ENCODE results near the gene EVA1C. TPM values are rescaled to one million over a fixed set of nuclear protein-coding genes. Genes with fewer than 3 reads are reported as not detected.

EVA1C gene
- total RNA-seq, 1 experiment from 2014 or later = 0.98 TPM

- H2BK5ac ChIP-seq (ENCODE audit: insufficient read length, low read length) = no peak overlapping the region
- no peaks in the 10 kb centered on the region for H3K27me3 ChIP-seq (ENCODE audit: insufficient read depth, low read length)
- Mint-ChIP-seq H3K4me1 (peaks cover 16 to 18% of the 10 kb centered on the region in 2 experiments), H3K27ac (no peak overlapping the region), H3K4me3 (no peak overlapping the region), H3K36me3 (ENCODE audit: insufficient read depth in 1 of 3, low read depth in 3 of 3) (peaks cover 0 to 2% (median 0%) of the 10 kb centered on the region in 3 experiments; a peak in 1 of 7 replicates), H3K27me3 (ENCODE audit: low read depth) (no peaks in the 10 kb centered on the region), H3K9me3 (no peaks in the 10 kb centered on the region)
- no peaks in the 10 kb centered on the region for H3K23me2 ChIP-seq (ENCODE audit: insufficient read length, low read depth, low read length, poor library complexity, severe bottlenecking)
- no peak for TF ChIP-seq CTCF (conservative IDR thresholded peaks at IDR 0.05)
- no peaks in the 10 kb centered on the region for H3K79me2 ChIP-seq (ENCODE audit: insufficient read depth, low read length)
- H3K14ac ChIP-seq (ENCODE audit: insufficient read depth, low read length) = no peak overlapping the region
- WGBS (ENCODE audit: extremely low coverage, insufficient read length, low lambda C conversion rate) = no CpG with 5 or more reads among the region's 1 CpG
- no peak overlapping the region for H3K4me2 ChIP-seq (ENCODE audit: insufficient read depth, insufficient read length, low read length)
- H3K9me3 ChIP-seq (ENCODE audit: control insufficient read depth, low read depth, low read length) = no peaks in the 10 kb centered on the region
- H2BK12ac ChIP-seq (ENCODE audit: insufficient read length, low read depth, low read length) = no peak overlapping the region
- no peak overlapping the region for H2BK120ac ChIP-seq (ENCODE audit: low read depth, low read length, poor library complexity, severe bottlenecking)
- no peak overlapping the region for H3T11ph ChIP-seq (ENCODE audit: low read length)
- H4K5ac ChIP-seq (ENCODE audit: insufficient read length, low read depth, low read length) = no peak overlapping the region
- no peak overlapping the region for H4K8ac ChIP-seq (replicated peaks; ENCODE audit: insufficient read length, low read depth, low read length)
- no peak overlapping the region for H3K23ac ChIP-seq (ENCODE audit: insufficient read length, low read depth, low read length)
- no peaks in the 10 kb centered on the region for H3K79me1 ChIP-seq (ENCODE audit: insufficient read depth, low read depth, low read length, poor library complexity, severe bottlenecking)
- H3K18ac ChIP-seq (ENCODE audit: insufficient read length, low read depth, low read length) = no peak overlapping the region
- H2AFZ ChIP-seq (ENCODE audit: low read length) = no peak overlapping the region
- no peak overlapping the region for H3K9ac ChIP-seq (ENCODE audit: extremely low read depth, insufficient read length, low read length)
- H2AK5ac ChIP-seq (ENCODE audit: insufficient read length, low read length) = no peak overlapping the region
- H2BK15ac ChIP-seq (ENCODE audit: low read depth, low read length) = no peak overlapping the region
- no peaks in the 10 kb centered on the region for H4K20me1 ChIP-seq (ENCODE audit: control insufficient read depth, insufficient read depth, insufficient read length)
- no peak for DNase-seq
- H3K4me1 ChIP-seq (ENCODE audit: insufficient read depth, low read length) = no peaks in the 10 kb centered on the region
- no peak overlapping the region for H4K91ac ChIP-seq (ENCODE audit: insufficient read length, low read depth, low read length)
- no peak overlapping the region for H3K4ac ChIP-seq (ENCODE audit: low read depth, low read length)
- H3K56ac ChIP-seq (ENCODE audit: insufficient read length, low read depth, low read length) = no peak overlapping the region
- H2BK20ac ChIP-seq (ENCODE audit: low read depth, low read length, poor library complexity, severe bottlenecking) = no peak overlapping the region
- H3K27ac ChIP-seq (ENCODE audit: insufficient read length, low read depth, low read length) = no peak overlapping the region
Measured at GRCh38 chr21:32549440-32549839, 136.9 kb downstream of the EVA1C start.
